Subcutaneous abdominal adipose tissue (tissue), 5 donors: ENCODE measurements around the gene AZIN2.
"Not testable (repeated sequence)": the region's sequence is repeated elsewhere in the genome, so short reads cannot be mapped to it uniquely, and the experiment has no call there.

Experiments
- H3K27ac ChIP-seq: one replicate; pipeline ENCODE4 v1.7.0; 2013; ENCODE audit warnings: low read depth, mild to moderate bottlenecking, inconsistent platforms, low read length, moderate library complexity
- H3K27me3 ChIP-seq, 5 donors: one replicate each; pipeline ENCODE4 v1.7.0; 2013; ENCODE audit warnings: low read length in 5 of 5, inconsistent platforms in 1 of 5; ENCODE audit not compliant: control insufficient read depth in 5 of 5, insufficient read depth in 4 of 5
- H3K36me3 ChIP-seq, 5 donors: one replicate each; pipeline ENCODE4 v1.7.0; 2013; ENCODE audit warnings: low read length in 5 of 5; ENCODE audit not compliant: control insufficient read depth in 5 of 5, insufficient read depth in 5 of 5
- H3K4me1 ChIP-seq, 5 donors: one replicate each; pipeline ENCODE4 v1.7.0; 2013; ENCODE audit warnings: low read length in 5 of 5, mild to moderate bottlenecking in 3 of 5, moderate library complexity in 1 of 5; ENCODE audit not compliant: control insufficient read depth in 5 of 5, insufficient read depth in 5 of 5
- H3K4me3 ChIP-seq, 5 donors: one replicate each; pipeline ENCODE4 v1.7.0; 2013; ENCODE audit warnings: low read length in 5 of 5, low read depth in 1 of 5
- H3K9ac ChIP-seq, 5 donors: one replicate each; pipeline ENCODE4 v1.7.0; 2013; ENCODE audit warnings: low read length in 5 of 5, mild to moderate bottlenecking in 4 of 5, moderate library complexity in 3 of 5
- H3K9me3 ChIP-seq, 5 donors: one replicate each; pipeline ENCODE4 v1.7.0; 2013; ENCODE audit warnings: low read length in 5 of 5; ENCODE audit not compliant: control insufficient read depth in 5 of 5
- donor health status: healthy.
- donor health status: healthy.
- donor health status: healthy.
- donor health status: healthy.
- donor health status: healthy.

The AZIN2 gene

GRCh38 chr1:33043267-33044092, 37.5 kb upstream of the AZIN2 start:
- no peak overlapping the region for H3K27ac ChIP-seq
- no peak overlapping the region for H3K9ac ChIP-seq
- H3K27me3 ChIP-seq = no peaks in the 10 kb centered on the region
- no peaks in the 10 kb centered on the region for H3K9me3 ChIP-seq
- no peaks in the 10 kb centered on the region for H3K36me3 ChIP-seq
- H3K4me1 ChIP-seq = peaks cover 0 to 8% (median 5%) of the 10 kb centered on the region in 5 donors
- H3K4me3 ChIP-seq = no peak overlapping the region

- Histone ChIP-seq H3K4me3 (no peak overlapping the region), H3K36me3 (no peaks in the 10 kb centered on the region), H3K9ac (no peak overlapping the region), H3K27me3 (no peaks in the 10 kb centered on the region), H3K27ac (no peak overlapping the region), H3K9me3 (no peaks in the 10 kb centered on the region), H3K4me1 (peaks cover 0 to 10% (median 3%) of the 10 kb centered on the region in 5 donors)
Measured at GRCh38 chr1:33045246-33045645, 35.7 kb upstream of the AZIN2 start.

- Histone ChIP-seq H3K27me3 (no peaks in the 10 kb centered on the region), H3K27ac (no peak overlapping the region), H3K36me3 (no peaks in the 10 kb centered on the region), H3K4me1 (peaks cover 0 to 15% (median 8%) of the 10 kb centered on the region in 5 donors), H3K4me3 (no peak overlapping the region), H3K9me3 (no peaks in the 10 kb centered on the region), H3K9ac (no peak overlapping the region)
Measured at GRCh38 chr1:33045814-33046213, 35.1 kb upstream of the AZIN2 start.

DNA sequence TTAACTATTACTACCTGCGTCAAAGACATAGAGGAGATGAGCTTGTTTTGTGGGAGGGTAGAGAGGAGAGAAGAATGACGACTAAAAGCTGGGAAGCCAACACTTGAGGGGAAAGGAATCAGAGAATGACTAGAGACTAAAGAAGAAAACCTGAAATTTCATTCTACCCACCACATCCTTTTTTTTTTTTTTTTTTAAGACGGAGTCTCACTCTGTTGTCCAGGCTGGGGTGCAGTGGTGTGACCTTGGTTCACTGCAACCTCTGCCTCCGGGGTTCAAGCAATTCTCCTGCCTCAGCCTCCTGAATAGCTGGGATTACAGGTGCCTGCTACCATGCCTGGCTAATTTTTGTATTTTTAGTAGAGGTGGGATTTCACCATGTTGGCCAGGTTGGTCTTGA, 34.7 kb upstream of the AZIN2 start:
- H3K27ac ChIP-seq, H3K4me3 ChIP-seq, H3K9me3 ChIP-seq, H3K27me3 ChIP-seq, H3K36me3 ChIP-seq, H3K9ac ChIP-seq: not testable (repeated sequence)
- H3K4me1 ChIP-seq = peaks cover 0 to 15% (median 8%) of the 10 kb centered on the region in 5 donors

GRCh38 chr1:33047290-33047689, 33.7 kb upstream of the AZIN2 start:
- no peaks in the 10 kb centered on the region for H3K27me3 ChIP-seq
- H3K4me1 ChIP-seq = peaks cover 0 to 15% (median 8%) of the 10 kb centered on the region in 5 donors
- H3K9ac ChIP-seq = no peak overlapping the region
- no peak overlapping the region for H3K4me3 ChIP-seq
- no peaks in the 10 kb centered on the region for H3K36me3 ChIP-seq
- no peaks in the 10 kb centered on the region for H3K9me3 ChIP-seq
- no peak overlapping the region for H3K27ac ChIP-seq

DNA sequence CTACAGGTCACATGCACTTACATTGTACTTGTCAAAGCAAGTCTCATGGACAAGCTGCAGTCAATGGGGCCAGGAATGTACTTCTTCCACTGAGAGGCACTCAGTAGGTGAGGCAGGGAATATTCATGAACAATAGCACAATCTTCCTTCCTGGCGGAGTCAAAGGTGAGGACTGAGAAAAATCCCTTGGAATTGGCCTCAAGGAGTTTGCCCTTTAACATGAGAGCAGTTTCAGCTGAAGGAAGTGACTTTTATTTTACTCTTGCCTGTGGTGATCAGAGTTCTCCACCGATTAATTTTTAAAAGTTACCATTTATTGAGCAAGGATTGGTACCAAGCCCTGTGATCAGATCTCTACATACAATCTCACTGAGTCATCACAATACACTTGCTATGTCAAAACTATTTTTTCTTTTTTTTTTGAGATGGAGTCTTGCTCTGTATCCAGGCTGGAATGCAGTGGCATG, 33.1 kb upstream of the AZIN2 start:
- Histone ChIP-seq H3K4me1 (peaks cover 0 to 15% (median 8%) of the 10 kb centered on the region in 5 donors), H3K27ac (no peak overlapping the region), H3K4me3 (no peak overlapping the region), H3K27me3 (no peaks in the 10 kb centered on the region), H3K9me3 (no peaks in the 10 kb centered on the region), H3K36me3 (no peaks in the 10 kb centered on the region), H3K9ac (no peak overlapping the region)

- H3K27me3 ChIP-seq = no peaks in the 10 kb centered on the region
- H3K9ac ChIP-seq = no peak overlapping the region
- no peak overlapping the region for H3K4me3 ChIP-seq
- H3K36me3 ChIP-seq = no peaks in the 10 kb centered on the region
- H3K4me1 ChIP-seq = peaks cover 0 to 15% (median 8%) of the 10 kb centered on the region in 5 donors
- no peak overlapping the region for H3K27ac ChIP-seq
- no peaks in the 10 kb centered on the region for H3K9me3 ChIP-seq
Measured at GRCh38 chr1:33048426-33048825, 32.5 kb upstream of the AZIN2 start.

GRCh38 chr1:33049371-33049770, 31.6 kb upstream of the AZIN2 start:
- no peaks in the 10 kb centered on the region for H3K9me3 ChIP-seq
- no peak overlapping the region for H3K27ac ChIP-seq
- H3K4me3 ChIP-seq = no peak overlapping the region
- peaks cover 0 to 15% (median 8%) of the 10 kb centered on the region in 5 donors for H3K4me1 ChIP-seq
- H3K9ac ChIP-seq = no peak overlapping the region
- no peaks in the 10 kb centered on the region for H3K27me3 ChIP-seq
- H3K36me3 ChIP-seq = no peaks in the 10 kb centered on the region

DNA sequence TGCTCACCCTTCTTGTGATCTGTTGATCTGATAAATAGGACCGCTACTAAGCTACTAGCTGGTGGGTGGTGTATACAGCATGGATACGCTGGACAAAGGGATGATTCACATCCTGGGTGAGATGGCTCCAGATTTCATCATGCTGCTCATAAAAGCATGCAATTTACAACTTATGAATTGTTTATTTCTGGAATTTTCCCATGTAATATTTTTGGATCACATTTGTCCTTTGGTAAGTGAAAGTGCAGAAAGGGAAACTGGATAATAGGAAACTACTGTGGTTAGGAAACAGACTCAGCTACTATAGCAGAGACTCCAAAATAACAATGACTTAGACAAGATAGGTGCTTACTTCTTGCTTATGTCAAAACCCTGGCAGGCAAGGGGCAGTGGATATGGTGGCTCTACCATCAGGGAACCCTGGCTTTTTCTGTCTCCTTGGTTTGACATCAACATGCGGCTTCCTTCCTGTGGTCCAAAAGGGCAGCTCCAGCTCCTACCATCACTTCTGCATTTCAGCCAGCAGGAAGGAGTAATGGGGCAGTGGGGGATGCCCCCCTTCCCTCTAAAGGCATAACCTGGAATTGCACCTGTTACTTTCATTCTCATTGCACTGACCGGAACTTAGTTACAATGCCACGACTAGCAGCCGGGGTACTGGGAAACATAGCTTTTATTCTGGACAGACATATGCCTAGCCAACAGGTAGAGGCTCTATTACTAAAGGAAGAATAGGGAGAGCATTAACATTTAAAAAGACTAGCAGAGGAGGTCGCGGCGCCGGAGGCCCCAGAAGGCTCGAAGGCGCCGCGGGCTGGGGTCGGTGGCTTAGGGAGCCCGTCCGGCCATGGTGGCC, 30.5 kb upstream of the AZIN2 start:
- Histone ChIP-seq H3K27me3 (no peaks in the 10 kb centered on the region), H3K9me3 (no peaks in the 10 kb centered on the region), H3K27ac (no peak overlapping the region), H3K36me3 (no peaks in the 10 kb centered on the region), H3K4me3 (no peak overlapping the region), H3K4me1 (peaks cover 0 to 21% (median 13%) of the 10 kb centered on the region in 5 donors), H3K9ac (no peak overlapping the region)
